ENCODE measurements around the gene ZNF777.
A peak's percentile ranks its signal among the peaks of the same experiment; 100 is the strongest.
"Not testable (repeated sequence)": the region's sequence is repeated elsewhere in the genome, so short reads cannot be mapped to it uniquely, and the experiment has no call there.

ZNF777 gene

DNA sequence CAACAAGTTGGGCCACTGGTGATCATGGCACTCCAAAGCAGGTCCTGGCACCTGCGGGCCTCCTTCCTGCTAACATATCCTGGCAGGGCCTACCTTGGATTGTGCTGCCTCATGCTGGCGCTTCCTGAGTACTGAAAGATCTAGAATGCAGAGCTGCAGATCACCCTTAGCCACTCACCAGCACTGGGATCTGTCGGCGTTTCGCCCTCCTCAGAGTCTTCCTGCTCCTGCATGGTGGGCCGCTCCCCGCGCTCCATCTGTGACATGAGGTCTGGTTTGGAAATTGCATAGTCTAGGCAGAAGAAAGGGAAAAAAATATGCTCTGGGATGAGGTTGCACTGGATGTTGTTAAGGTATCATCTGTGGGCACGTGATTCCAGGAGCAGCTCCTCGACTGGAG lies 10.0 kb downstream of the ZNF777 start:
- no peak for DNase-seq (ENCODE audit: low spot score)

- DNase-seq (ENCODE audit: low spot score): no peak
These were observed 11.0 kb downstream of the ZNF777 start for GRCh38 chr7:149449897-149450296.

DNA sequence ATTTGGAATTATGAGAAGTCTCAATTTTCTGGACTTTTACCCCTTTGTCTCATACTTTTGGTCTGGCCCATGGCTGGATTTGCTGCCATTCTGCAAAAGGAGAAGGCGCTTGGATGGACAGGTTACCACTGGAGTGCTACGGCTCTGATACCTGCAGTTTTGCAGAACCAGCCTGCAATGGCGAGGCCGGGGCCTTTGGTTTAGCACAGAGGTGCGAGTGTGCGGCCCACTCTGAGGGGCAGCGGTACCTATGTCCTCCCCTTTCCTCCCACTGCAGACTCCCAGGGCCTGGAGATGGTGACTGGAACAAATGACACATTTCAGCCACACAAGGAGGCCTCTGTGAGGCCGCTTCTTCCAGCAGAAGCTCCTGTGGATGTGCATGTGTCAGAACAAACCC lies 11.9 kb downstream of the ZNF777 start:
- DNase-seq (ENCODE audit: low spot score): no peak

GRCh38 chr7:149446026-149446425 lies 14.8 kb downstream of the ZNF777 start:
- DNase-seq (ENCODE audit: low spot score): not testable (repeated sequence)

DNA sequence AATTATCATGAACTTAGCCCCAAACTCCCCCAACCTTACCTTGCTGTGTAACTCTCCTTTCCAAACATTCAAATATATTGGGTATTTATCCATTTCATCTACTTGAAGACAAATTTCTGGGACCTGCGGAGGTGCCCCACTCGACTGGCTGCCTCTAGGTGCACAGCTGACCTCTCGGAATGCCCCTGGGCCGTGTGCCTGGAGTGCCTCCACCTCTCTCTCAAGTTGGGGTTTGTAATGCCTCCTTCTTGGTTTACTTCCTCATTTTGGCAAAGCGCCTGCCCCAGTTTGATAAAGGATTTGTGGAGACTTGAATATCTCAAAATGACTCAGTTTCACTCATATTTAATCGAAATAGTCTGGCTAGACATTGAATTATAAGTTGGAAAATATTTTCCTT lies 16.6 kb downstream of the ZNF777 start:
- DNase-seq (ENCODE audit: low spot score): no peak

DNA sequence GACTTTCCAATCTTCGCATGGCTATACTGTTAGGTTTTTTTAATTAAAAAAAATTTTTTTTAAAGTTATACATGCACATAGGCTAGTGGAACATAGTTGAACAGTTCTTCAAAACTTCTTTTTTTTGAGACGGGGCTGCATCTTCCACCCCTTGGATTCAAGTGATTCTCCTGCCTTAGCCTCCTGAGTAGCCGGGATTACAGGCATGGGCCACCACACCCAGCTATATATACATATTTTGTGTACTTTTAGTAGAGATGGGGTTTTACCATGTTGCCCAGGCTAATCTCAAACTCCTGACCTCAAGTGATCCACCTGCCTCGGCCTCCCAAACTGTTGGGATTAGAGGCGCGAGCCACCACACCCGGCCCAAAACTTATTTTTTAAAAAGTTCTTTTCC lies 17.3 kb downstream of the ZNF777 start:
- DNase-seq (ENCODE audit: low spot score): no peak

DNA sequence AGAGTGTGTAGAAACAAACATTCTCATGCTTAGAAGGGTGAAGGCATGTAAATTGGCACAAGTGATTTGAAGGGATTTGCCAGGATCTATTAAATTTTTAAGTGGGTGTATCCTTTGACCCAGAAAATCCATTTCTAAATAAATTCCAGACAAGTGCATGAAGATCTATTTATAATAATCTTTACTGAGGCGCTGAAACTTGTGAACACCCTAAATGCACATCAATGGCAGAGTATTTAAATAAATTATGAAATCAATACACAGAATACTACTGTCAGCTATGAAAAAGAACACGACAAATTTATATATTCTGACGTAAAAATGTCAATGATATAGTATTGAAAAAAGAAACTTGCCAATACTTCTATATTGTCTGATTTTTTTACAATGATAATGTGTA lies 17.9 kb downstream of the ZNF777 start:
- DNase-seq (ENCODE audit: low spot score): no peak

- DNase-seq (ENCODE audit: low spot score): no peak
These were observed 20.6 kb downstream of the ZNF777 start for GRCh38 chr7:149440222-149440621.

GRCh38 chr7:149436358-149436757 lies 24.5 kb downstream of the ZNF777 start:
- DNase-seq (ENCODE audit: low spot score): no peak

DNA sequence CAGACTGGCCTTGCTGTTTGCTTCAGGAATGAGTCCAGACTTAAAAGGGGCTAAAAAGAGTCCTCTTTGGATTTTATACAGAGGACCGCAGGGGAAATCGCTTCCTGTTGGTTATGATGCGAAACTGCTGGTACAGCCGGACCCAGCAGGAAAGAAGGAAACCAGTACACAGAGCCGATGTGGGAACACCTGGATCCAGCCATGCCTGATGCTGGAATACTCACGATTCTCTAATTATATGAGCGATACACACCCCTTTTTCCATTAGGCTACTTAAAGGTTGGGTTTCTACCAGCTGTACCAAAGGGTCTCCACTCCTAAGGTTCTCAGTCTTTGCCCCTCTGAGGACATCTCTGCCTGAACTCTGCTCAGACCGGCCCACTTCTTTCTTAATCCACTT lies 27.7 kb downstream of the ZNF777 start:
- no peak for DNase-seq (ENCODE audit: low spot score)

- DNase-seq (ENCODE audit: low spot score): no peak
These were observed 28.7 kb downstream of the ZNF777 start for GRCh38 chr7:149432121-149432691.

DNA sequence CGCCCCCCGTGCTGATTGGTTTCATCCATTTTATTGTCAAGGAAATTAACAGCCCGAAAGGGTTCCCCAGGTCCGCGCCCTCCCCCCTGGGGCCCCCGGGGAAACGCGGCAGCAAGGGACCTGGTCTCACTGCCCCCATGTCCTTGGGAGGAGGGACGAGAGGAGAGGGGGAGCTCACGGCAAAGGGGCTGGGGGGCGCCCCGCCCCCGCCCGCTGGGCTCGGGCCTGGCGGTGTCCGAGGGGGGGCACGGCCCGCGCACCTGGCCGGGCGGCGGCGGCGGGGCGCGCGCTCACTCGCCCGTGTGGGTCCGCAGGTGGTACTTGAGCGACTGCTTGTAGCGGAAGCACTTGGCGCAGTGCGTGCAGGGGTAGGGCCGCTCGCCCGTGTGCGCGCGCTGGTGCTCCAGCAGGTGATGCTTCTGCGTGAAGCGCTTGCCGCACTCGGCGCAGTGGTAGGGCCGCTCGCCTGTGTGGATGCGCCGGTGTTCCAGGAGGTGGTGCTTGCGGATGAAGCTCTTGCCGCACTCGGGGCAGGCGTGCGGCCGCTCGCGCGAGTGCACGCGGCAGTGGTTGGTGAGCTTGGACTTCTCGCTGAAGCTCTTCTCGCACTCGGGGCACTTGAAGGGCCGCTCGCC lies 29.3 kb downstream of the ZNF777 start:
- DNase-seq (ENCODE audit: low spot score): no peak

DNA sequence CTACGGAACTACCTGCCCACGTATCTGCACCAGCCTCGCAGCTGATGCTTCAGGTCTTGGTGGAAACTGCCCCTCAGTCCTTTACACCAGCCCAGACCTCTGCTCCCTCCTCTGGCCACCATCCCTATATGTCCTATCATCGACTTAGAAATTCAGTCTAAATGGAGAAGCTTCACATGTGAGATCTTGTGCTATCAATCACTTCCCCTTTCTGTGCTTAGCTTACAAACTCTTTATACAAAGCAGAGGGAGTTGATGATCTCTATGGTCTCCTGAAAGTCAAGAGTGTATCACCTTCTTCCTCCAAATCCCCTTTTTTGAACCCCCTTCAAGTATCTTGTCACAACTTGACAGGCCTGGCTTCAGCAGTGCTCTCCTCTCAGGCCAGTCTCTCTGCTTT lies 30.7 kb downstream of the ZNF777 start:
- DNase-seq (ENCODE audit: low spot score): no peak

DNA sequence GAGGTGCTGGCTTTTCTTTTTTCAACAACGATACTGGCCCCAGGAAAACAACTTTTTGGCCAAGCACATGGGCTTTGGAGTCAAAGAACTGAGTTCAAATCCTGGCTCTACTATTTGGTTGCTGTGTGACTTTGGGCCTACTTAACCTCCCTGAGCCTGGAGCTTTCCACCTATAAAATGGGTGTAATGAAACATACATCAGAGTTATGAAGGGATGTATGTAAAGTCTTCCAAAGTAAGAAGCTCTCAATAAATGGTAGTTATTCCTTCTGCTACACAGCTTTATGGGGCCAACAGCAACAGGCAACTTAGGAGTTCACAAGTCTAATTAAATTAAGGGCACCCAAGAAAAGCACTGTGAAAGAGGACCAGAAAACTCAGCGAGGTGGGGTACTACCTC lies 33.0 kb downstream of the ZNF777 start:
- DNase-seq (ENCODE audit: low spot score): no peak

- DNase-seq (ENCODE audit: low spot score): no peak
These were observed 33.7 kb downstream of the ZNF777 start for GRCh38 chr7:149427096-149427680.

- no peak for DNase-seq (ENCODE audit: low spot score)
These were observed 37.3 kb downstream of the ZNF777 start for GRCh38 chr7:149423449-149424110.

DNA sequence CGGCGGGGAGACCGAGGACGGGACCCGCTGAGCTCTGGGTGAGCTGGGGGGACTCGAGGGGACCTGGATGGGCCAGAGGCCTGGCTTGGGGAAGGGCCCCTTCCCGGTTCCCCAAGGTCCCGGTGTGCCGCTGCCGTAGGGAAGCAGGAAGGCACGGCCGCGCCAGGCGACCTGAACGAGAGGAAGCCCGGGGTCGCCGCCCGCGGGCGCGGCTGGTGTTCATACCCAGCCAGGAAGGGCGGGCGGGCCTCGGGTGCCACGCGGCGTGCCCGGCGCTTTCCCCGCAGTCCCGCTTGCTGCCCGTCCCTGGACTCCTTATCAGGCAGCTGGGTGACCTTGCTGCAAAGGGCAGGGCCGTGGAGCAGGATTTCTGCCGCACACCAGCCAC lies 38.0 kb downstream of the ZNF777 start:
- DNase-seq (ENCODE audit: low spot score): no peak

DNA sequence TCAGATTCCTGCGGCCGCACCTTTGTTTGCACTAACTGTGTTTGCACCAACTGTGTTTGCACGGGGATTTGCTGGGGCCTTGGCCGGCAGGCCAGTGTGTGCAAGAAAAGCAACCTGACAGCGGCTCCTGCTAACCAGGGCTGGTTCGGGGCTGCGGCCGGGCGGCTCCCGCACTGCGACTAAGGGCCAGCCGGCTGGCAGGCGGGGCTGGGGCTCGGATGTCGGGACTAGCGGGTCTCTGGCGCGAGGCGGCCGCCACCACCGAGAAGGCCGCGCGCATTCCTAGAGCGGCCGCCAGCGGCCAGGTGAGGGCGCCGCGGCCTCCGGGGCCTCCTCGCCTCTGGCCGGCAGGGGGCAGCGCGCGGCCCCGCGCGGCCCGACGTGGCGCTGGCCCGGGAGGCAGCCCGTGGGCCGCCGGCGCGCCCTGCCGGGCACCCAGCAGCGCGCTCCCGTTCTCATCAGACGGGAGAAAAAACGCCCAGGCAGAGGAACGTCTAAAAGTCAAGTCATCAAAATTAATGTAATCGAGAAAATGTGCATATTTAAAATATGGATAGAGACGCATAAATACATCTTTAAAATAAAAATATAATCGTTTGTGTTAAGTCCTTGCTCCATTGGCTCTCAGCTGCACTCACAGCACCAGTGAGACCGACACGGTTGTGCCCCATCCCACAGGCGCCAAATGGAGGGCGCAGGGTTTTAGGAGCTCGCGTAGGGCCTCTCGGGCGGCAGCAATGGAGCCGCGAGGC lies 38.5 kb downstream of the ZNF777 start:
- peak; percentile 45 for DNase-seq (ENCODE audit: low spot score)

GRCh38 chr7:149420006-149420405 lies 40.9 kb downstream of the ZNF777 start:
- DNase-seq (ENCODE audit: low spot score): no peak

DNA sequence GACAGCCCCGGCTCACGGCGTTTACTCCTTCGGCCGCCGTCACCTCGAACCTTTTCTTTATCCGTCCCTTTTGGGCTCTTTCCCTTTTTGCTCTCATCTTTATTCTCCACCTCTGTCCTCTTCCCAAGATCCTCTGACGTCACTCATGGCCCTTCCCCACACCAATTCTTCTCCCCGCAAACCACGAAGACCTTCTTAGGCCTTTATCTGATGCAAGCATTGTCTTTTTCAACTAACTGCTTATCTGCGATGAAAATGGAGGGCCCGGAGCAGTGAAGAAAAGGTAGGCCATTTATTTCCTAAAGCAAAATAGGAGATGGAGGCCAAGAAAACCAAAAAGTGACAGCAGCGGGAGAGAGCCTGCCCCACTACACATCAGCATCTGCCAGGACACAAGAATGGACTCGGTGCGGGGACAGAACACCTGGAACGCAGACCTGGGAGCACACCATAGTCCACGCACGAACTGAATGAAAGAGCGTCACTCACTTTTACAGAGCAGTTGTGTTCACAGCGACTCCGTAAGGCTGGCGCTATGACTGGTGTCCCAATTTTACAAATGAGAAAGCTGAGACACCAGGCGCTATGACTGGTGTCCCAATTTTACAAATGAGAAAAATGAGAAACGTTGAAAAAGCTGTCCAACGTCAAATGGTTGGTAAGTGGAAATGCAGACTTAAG lies 45.3 kb downstream of the ZNF777 start:
- no peak for DNase-seq (ENCODE audit: low spot score)

DNA sequence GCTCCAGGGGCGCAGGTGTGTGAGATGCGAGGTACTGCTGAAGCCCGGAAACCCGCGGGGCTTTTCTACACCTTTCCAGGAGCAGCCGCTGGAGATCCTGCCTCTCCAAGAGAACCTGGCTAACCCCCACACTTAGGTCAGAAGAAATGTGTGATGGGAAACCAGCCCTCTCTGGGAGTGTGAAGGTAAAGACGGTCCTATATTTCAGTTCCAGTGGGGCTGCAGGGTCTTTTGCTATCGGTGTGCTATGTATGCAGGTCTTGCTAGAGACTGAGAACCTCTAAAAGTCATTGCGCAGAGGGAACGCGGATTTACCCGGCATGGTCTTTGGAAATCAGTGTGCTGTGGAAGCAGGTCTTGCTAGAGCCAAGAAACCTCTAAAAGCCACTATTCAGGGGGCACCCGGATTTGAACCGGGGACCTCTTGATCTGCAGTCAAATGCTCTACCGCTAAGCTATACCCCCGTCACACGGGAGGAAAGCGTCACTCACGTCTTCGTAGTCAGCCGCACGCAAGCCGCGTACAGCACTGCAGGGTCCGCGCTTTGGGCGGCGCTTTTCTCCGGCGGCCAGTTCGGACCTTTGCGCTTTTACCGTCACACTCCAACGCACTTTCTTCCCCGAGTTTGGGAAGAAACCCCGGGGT lies 46.0 kb downstream of the ZNF777 start:
- DNase-seq (ENCODE audit: low spot score): peak; percentile 43

DNA sequence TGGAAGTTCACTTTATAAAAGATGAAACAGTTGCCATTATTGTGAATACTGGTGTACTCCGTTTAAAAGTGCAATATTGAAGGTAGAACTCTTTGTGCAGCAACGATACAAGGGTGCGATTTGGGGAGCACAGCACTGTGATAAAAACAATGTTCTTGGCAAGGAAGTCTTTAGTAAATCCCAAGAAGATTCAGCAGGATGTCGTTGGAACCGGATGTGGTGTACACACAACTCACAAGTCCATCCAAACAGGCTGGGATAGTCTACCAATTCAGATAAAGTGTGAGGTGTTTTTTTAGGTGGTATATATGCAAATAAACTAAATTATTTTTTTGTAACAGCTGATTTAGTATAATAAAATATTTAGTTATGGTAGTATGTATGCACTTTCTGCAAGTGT lies 46.7 kb downstream of the ZNF777 start:
- DNase-seq (ENCODE audit: low spot score): no peak

All from pons (tissue), 1 donor.